SH-SY5Y (cell line): ENCODE data around the gene ZMYM4.

ENCODE experiments used
- GATA2 ChIP-seq: IDR thresholded peaks from 2 replicates; pipeline ENCODE4 v1.6.1; 2011; ENCODE audit warnings: mild to moderate bottlenecking, low read depth, low read length
- GATA3 ChIP-seq: IDR thresholded peaks from 2 replicates; pipeline ENCODE4 v1.6.1; 2011; ENCODE audit warnings: low read depth, mild to moderate bottlenecking, low read length, moderate library complexity

- TF ChIP-seq GATA2 (no peak), GATA3 (no peak)
These were observed 182.6 kb downstream of the ZMYM4 start for GRCh38 chr1:35451125-35451528.
